ENCODE measurements around the gene MLPH.

MLPH gene

GRCh38 chr2:237486334-237486818 lies 675 bp upstream of the MLPH start:
- Histone ChIP-seq H3K4me1 (ENCODE audit: control insufficient read depth, insufficient read depth, low read length) (peaks cover 57% of the 10 kb centered on the region), H3K9ac (ENCODE audit: low read length) (peak overlapping the region; percentile 98), H3K4me3 (ENCODE audit: low read length) (peak overlapping the region; percentile 94), H3K36me3 (ENCODE audit: control insufficient read depth, insufficient read depth, low read length) (peaks cover 13% of the 10 kb centered on the region), H3K9me3 (ENCODE audit: control insufficient read depth, low read length) (no peaks in the 10 kb centered on the region), H3K27me3 (ENCODE audit: control insufficient read depth, insufficient read depth, low read length) (peaks cover 8% of the 10 kb centered on the region)

- H3K36me3 ChIP-seq (ENCODE audit: control insufficient read depth, insufficient read depth, low read length) = peaks cover 21% of the 10 kb centered on the region
- peaks cover 8% of the 10 kb centered on the region for H3K27me3 ChIP-seq (ENCODE audit: control insufficient read depth, insufficient read depth, low read length)
- peaks cover 55% of the 10 kb centered on the region for H3K4me1 ChIP-seq (ENCODE audit: control insufficient read depth, insufficient read depth, low read length)
- peak overlapping the region; percentile 94 for H3K4me3 ChIP-seq (ENCODE audit: low read length)
- no peaks in the 10 kb centered on the region for H3K9me3 ChIP-seq (ENCODE audit: control insufficient read depth, low read length)
- H3K9ac ChIP-seq (ENCODE audit: low read length) = peak overlapping the region; percentile 98
These were observed 445 bp downstream of the MLPH start for GRCh38 chr2:237487496-237487895.

GRCh38 chr2:237488295-237488694 lies 1.2 kb downstream of the MLPH start:
- H3K36me3 ChIP-seq (ENCODE audit: control insufficient read depth, insufficient read depth, low read length) = peaks cover 29% of the 10 kb centered on the region
- peak overlapping the region; percentile 98 for H3K9ac ChIP-seq (ENCODE audit: low read length)
- peaks cover 8% of the 10 kb centered on the region for H3K27me3 ChIP-seq (ENCODE audit: control insufficient read depth, insufficient read depth, low read length)
- no peaks in the 10 kb centered on the region for H3K9me3 ChIP-seq (ENCODE audit: control insufficient read depth, low read length)
- H3K4me1 ChIP-seq (ENCODE audit: control insufficient read depth, insufficient read depth, low read length) = peaks cover 55% of the 10 kb centered on the region
- peak overlapping the region; percentile 94 for H3K4me3 ChIP-seq (ENCODE audit: low read length)

GRCh38 chr2:237488901-237489860 lies 2.1 kb downstream of the MLPH start:
- H3K4me3 ChIP-seq (ENCODE audit: low read length) = peak overlapping the region; percentile 94

GRCh38 chr2:237490009-237490711 lies 3.1 kb downstream of the MLPH start:
- H3K9me3 ChIP-seq (ENCODE audit: control insufficient read depth, low read length) = no peaks in the 10 kb centered on the region
- peaks cover 45% of the 10 kb centered on the region for H3K36me3 ChIP-seq (ENCODE audit: control insufficient read depth, insufficient read depth, low read length)
- H3K27me3 ChIP-seq (ENCODE audit: control insufficient read depth, insufficient read depth, low read length) = peaks cover 8% of the 10 kb centered on the region
- no peak overlapping the region for H3K4me3 ChIP-seq (ENCODE audit: low read length)
- peaks cover 63% of the 10 kb centered on the region for H3K4me1 ChIP-seq (ENCODE audit: control insufficient read depth, insufficient read depth, low read length)
- peak overlapping the region; percentile 98 for H3K9ac ChIP-seq (ENCODE audit: low read length)

More at GRCh38 chr2:237488901-237489860, 2.1 kb downstream of the MLPH start:
- Histone ChIP-seq H3K27me3 (ENCODE audit: control insufficient read depth, insufficient read depth, low read length) (peaks cover 8% of the 10 kb centered on the region), H3K9me3 (ENCODE audit: control insufficient read depth, low read length) (no peaks in the 10 kb centered on the region), H3K4me1 (ENCODE audit: control insufficient read depth, insufficient read depth, low read length) (peaks cover 59% of the 10 kb centered on the region), H3K9ac (ENCODE audit: low read length) (peak overlapping the region; percentile 98), H3K36me3 (ENCODE audit: control insufficient read depth, insufficient read depth, low read length) (peaks cover 38% of the 10 kb centered on the region)

- Histone ChIP-seq H3K4me3 (ENCODE audit: low read length) (no peak overlapping the region), H3K27me3 (ENCODE audit: control insufficient read depth, insufficient read depth, low read length) (peaks cover 8% of the 10 kb centered on the region), H3K4me1 (ENCODE audit: control insufficient read depth, insufficient read depth, low read length) (peaks cover 69% of the 10 kb centered on the region)
These were observed 3.7 kb downstream of the MLPH start for GRCh38 chr2:237490795-237491194.

GRCh38 chr2:237491515-237492118 lies 4.6 kb downstream of the MLPH start:
- peaks cover 4% of the 10 kb centered on the region for H3K27me3 ChIP-seq (ENCODE audit: control insufficient read depth, insufficient read depth, low read length)
- H3K36me3 ChIP-seq (ENCODE audit: control insufficient read depth, insufficient read depth, low read length) = peaks cover 55% of the 10 kb centered on the region
- no peaks in the 10 kb centered on the region for H3K9me3 ChIP-seq (ENCODE audit: control insufficient read depth, low read length)
- H3K4me3 ChIP-seq (ENCODE audit: low read length) = no peak overlapping the region
- H3K9ac ChIP-seq (ENCODE audit: low read length) = no peak overlapping the region
- peaks cover 77% of the 10 kb centered on the region for H3K4me1 ChIP-seq (ENCODE audit: control insufficient read depth, insufficient read depth, low read length)

More at GRCh38 chr2:237490795-237491194, 3.7 kb downstream of the MLPH start:
- no peaks in the 10 kb centered on the region for H3K9me3 ChIP-seq (ENCODE audit: control insufficient read depth, low read length)
- H3K9ac ChIP-seq (ENCODE audit: low read length) = no peak overlapping the region
- H3K36me3 ChIP-seq (ENCODE audit: control insufficient read depth, insufficient read depth, low read length) = peaks cover 49% of the 10 kb centered on the region

- no peaks in the 10 kb centered on the region for H3K27me3 ChIP-seq (ENCODE audit: control insufficient read depth, insufficient read depth, low read length)
- peaks cover 57% of the 10 kb centered on the region for H3K36me3 ChIP-seq (ENCODE audit: control insufficient read depth, insufficient read depth, low read length)
- no peak overlapping the region for H3K4me3 ChIP-seq (ENCODE audit: low read length)
- peaks cover 84% of the 10 kb centered on the region for H3K4me1 ChIP-seq (ENCODE audit: control insufficient read depth, insufficient read depth, low read length)
- no peaks in the 10 kb centered on the region for H3K9me3 ChIP-seq (ENCODE audit: control insufficient read depth, low read length)
- H3K9ac ChIP-seq (ENCODE audit: low read length) = peak overlapping the region; percentile 2
These were observed 5.3 kb downstream of the MLPH start for GRCh38 chr2:237492137-237492890.

GRCh38 chr2:237494066-237494465 lies 7.0 kb downstream of the MLPH start:
- Histone ChIP-seq H3K4me1 (ENCODE audit: control insufficient read depth, insufficient read depth, low read length) (peaks cover 98% of the 10 kb centered on the region), H3K4me3 (ENCODE audit: low read length) (no peak overlapping the region), H3K9ac (ENCODE audit: low read length) (no peak overlapping the region), H3K27me3 (ENCODE audit: control insufficient read depth, insufficient read depth, low read length) (no peaks in the 10 kb centered on the region), H3K36me3 (ENCODE audit: control insufficient read depth, insufficient read depth, low read length) (peaks cover 64% of the 10 kb centered on the region), H3K9me3 (ENCODE audit: control insufficient read depth, low read length) (no peaks in the 10 kb centered on the region)

GRCh38 chr2:237495521-237496117 lies 8.6 kb downstream of the MLPH start:
- H3K36me3 ChIP-seq (ENCODE audit: control insufficient read depth, insufficient read depth, low read length) = peaks cover 75% of the 10 kb centered on the region
- H3K4me1 ChIP-seq (ENCODE audit: control insufficient read depth, insufficient read depth, low read length) = peaks cover 89% of the 10 kb centered on the region
- H3K4me3 ChIP-seq (ENCODE audit: low read length) = no peak overlapping the region
- H3K9ac ChIP-seq (ENCODE audit: low read length) = peak overlapping the region; percentile 19
- H3K27me3 ChIP-seq (ENCODE audit: control insufficient read depth, insufficient read depth, low read length) = no peaks in the 10 kb centered on the region
- H3K9me3 ChIP-seq (ENCODE audit: control insufficient read depth, low read length) = no peaks in the 10 kb centered on the region

- H3K27me3 ChIP-seq (ENCODE audit: control insufficient read depth, insufficient read depth, low read length) = no peaks in the 10 kb centered on the region
- H3K4me1 ChIP-seq (ENCODE audit: control insufficient read depth, insufficient read depth, low read length) = peaks cover 89% of the 10 kb centered on the region
- peaks cover 73% of the 10 kb centered on the region for H3K36me3 ChIP-seq (ENCODE audit: control insufficient read depth, insufficient read depth, low read length)
- H3K4me3 ChIP-seq (ENCODE audit: low read length) = no peak overlapping the region
- peak overlapping the region; percentile 19 for H3K9ac ChIP-seq (ENCODE audit: low read length)
- no peaks in the 10 kb centered on the region for H3K9me3 ChIP-seq (ENCODE audit: control insufficient read depth, low read length)
These were observed 9.4 kb downstream of the MLPH start for GRCh38 chr2:237496428-237496827.

Measured in mucosa of stomach (tissue), 1 donor.